DMS53 treated with DMSO at 0.1 percent for 48 hours (cell line): ENCODE data around the gene PTPN14.
"Not testable (repeated sequence)": the region's sequence is repeated elsewhere in the genome, so short reads cannot be mapped to it uniquely, and the experiment has no call there.

Experiments used
- DNase-seq: peaks from one replicate; lab custom pipeline; 2025; ENCODE audit not compliant: unreplicated experiment; lab: John Stamatoyannopoulos, UW

The PTPN14 gene

DNA sequence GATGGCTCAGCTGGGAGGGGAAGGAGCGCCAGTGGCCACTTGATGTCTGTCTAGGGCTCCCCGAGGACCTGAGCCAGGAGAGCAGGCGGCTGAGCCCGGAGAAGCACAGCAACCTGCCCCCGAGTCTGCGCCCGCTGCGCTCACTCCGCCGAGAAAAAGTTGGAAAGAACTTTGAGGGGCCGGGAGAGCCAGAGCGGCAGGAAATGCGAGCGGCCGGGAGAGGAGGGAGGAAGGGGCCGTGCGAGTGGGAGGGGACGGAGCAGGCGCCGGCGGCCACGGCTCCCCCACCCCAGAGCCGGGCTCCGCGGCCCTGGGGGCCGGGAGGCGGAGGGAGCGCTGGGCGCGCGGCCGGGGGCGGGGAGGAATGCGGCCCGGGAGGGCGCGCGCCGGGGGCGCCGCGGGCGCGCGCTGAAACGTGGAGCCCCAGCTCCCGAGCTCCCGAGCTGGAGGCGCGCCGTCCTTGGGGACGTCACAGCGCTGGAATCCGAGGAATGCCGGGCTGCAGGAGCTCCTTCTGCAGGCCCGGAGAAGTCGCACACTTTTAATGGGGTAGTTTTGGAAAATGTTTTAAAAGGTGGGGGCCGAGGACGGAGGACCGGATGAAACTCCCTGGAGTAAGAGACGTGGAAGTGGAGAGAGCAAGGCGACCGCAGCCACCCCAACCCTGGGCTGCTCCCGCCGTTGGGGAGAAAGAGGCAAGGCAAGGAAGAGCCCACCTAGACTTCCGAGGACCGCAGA, at the start of gene PTPN14:
TSS of gene PTPN14 (minus strand) at position 167 of the 738 bp plus-strand sequence. CDS start 86,799 bp downstream, outside the sequence.
- peak; percentile 80 for DNase-seq

DNA sequence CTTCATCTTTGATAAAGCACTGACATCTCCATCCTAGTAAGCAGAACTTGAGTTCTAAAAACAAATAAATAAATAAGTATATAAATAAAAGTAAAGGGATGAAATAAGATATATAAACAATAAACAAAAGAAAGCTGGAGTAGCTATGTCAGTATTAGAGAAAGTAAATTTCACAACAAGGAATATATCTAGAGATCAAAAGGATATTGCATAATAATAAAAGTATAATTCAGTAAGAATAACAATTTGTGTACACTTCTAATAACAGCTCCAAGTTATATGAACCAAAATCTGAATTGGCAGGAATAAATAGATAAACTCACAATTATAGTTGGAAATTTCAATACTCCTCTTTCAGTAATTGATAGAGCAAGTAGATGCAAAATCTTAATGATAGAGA, 41.8 kb upstream of the PTPN14 start:
- DNase-seq, result no peak

DNA sequence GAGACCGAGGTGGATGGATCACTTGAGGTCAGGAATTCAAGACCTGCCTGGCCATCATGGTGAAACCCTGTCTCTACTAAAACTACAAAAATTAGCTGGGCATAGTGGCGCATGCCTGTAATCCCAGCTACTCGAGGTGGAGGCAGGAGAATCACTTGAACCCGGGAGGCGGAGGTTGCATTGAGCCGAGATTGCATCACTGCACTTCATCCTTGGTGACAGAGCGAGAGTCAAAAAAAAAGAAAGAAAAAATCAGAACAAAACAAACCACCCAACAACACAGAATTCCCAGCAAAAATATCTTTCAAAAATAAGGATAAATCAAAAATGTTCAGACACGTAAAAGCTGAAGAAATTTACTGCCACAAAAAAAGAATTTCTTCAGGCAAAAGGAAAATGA, 40.5 kb upstream of the PTPN14 start:
- not testable (repeated sequence) for DNase-seq

DNA sequence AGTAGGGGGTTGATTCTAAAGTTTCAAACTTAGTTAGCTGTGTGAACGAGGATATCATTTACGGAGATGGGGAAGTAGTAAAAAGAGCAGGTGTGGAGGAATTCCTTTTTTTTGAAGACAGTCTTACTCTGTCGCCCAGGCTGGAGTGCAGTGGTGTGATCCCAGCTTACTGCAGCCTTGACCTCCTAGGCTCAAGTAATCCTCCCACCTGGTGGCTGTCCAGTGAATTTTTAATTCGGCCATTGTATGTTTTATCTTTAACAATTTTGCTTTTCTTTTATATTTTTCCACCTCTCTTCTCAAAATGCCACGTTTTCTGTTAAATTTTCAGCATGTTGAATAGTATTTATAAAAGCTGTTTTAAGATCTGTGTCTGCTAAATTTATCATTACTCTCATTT, 39.3 kb upstream of the PTPN14 start:
- no peak for DNase-seq

DNA sequence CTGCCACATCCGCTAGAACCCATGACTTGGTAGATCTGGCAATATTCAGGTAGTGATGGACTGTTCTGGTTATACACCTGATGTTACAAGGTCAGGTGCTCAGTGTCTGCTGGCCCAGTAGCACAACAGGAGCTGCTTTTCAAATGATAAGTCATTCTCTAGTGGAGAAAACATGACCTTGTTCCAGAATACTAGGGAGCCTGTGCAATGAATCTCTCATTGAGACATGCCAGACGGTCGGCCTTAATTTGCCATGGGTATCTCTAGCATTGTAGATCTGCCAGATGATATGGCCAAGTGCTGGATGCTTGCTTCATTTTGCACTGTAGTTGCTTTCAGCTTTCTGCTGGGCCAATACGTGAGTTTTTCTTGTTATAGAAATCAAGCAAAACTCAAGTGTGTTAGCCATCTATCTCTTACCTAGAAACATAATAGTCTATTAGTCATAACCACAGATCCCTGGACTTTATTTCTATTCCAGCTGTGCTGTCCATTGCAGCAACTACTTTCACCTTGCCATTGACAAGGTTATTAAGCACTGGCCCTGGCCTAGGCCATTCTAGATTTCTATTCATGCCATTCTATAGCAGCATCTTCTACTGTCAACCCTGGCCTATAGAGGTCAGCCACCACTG, 37.7 kb upstream of the PTPN14 start:
- no peak for DNase-seq

DNA sequence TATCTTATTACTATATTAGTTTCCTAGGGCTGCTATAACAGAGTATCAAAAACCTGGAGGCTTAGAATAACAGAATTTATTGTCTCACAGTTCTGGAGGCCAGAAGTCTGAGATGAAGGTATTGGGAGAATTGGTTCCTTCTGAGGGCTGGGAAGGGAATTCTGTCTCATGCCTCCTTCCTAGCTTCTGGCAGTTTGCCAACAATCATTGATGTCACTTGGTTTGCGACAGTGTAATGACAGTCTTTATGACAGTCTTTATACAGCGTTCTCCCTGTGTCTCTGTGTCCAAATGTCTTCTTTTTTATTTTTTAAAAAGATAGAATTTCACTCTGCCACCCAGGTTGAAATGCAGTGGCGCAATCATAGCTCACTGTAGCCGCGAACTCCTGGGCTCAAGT, 35.8 kb upstream of the PTPN14 start:
- DNase-seq, result no peak

DNA sequence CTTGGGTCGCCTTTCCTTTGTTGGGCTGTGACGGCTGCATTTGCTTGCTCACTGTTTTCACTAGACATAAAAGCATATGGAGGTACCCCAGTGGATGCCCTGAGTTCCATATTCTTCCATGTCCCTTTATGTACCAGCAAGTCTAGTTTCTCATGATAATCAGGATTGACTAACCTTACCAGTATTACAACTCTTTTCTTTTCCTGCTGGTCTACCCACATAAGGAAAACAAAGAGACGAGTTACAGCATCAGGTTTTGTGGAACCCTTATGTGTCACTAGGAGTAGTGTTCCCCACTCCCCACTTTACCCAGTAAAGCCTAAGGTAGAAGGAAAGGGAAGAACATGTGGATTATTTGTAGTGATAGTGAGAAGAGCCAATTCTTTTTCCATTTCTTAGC, 35.2 kb upstream of the PTPN14 start:
- no peak for DNase-seq

DNA sequence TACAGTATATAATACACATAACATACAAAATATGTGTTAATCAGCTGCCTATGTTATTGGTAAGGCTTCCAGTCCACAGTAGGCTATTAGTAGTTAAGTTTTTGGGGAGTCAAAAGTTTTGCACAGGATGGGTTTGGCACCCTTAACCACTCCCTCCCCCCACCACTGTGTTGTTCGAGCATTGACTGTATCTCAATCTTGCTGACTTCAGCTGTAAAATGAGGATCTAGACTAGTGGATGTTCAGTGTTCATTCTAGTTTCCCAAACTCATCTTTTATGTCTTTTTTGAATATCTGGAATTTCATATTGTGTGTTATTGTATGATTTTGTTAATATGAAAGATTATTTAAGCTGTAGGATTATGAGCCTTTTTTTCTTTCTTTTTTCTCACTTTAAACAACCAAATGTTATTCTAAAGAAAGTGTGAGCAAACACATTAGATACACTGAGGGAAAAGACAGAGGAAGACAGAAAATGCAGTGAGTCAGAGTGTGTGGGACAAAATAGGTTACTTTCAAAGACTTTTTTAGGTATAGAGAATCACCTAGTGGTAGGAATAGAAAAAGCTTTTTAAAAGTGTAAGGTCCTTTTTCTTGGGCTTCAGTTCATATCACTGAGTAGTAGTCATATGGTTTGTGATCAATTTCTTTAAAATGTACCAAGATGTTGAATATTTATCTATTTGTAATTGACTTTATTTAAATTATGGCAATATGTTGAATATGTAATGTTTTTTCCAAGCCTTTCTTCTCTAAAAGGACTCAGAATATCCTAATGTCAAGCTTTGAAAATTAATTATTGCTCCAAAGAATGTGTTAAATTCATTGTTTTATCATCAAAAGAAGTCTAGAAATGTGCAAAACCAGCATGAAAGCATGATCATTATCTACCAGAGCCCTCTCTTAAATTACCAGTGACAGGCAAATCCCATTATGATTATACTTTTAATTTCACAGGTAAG, 33.7 kb upstream of the PTPN14 start:
- peak; percentile 82 for DNase-seq

DNA sequence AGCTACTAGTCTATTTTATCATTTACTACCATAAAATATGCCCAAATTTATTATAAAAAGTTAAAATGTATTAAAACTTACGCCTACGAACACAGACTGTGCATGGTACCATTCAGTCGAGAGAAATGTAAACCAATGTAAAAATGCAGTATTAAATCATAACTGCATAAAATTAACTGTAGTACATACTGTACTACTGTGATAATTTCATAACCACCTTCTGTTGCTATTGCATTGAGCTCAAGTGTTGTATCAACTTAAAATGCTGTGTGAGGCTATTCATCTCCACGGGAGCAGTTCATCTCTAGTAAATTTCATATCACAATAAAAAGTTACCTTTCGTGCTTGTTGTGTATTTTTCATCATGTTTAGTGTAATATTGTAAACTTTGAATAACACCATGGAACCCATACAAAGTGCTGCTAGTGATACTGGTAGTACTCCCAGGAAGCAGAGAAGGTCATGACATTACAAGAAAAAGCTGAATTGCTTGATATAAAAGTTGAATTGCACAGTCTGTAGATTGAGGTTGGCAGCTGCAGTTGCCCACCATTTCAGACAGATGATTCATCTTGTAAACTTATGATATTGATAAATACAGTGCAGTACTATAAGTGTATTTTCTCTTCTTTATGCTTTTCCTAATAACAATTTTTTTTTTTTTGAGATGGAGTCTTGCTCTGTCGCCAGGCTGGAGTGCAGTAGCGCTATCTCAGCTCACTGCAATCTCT, 32.6 kb upstream of the PTPN14 start:
- no peak for DNase-seq

DNA sequence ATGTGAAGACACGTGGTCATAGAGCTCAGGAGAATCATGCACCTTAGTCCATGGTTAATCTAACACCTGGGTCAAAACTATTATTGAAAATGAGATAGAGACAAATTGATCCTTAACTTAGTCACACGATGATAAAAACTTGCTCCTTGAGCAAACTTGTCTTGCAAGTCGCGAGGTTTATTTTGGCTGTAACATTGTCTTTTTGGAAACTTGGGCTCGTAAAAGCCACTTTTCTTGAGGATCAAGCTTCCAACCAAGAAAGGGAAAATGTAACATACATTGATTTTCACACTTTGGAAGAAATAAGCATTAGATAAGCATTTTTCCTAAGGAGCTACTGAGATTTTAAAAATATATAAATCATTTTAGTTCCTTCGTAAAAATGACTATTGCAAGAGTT, 31.7 kb upstream of the PTPN14 start:
- no peak for DNase-seq

DNA sequence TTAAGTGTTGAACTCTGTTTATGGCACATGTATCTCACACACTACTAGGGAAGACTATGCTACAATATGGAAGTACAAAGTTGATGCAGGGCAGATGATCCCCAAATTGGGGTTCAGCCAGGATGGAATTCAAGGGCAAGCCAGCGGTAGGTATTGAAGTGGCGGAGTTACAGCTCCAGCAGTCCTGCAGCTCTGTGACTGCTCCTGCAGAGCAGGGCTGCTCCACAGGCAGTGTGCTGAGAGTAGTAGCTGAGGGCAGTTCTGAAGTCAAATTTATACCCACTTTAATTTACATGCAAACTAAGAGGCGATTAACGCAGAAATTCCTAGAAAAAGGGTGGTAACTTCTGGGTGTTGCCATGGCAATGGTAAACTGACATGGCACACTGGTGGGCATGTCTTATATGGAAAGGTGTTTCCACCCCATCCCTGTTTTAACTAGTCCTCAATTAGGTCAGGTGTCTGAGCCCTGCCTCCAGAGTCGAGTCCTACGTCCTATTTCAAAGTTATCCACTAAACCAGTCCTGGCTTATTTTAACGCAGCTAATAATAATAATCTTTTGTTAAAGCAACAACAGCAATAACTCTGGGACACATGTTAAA, 31.0 kb upstream of the PTPN14 start:
- no peak for DNase-seq

DNA sequence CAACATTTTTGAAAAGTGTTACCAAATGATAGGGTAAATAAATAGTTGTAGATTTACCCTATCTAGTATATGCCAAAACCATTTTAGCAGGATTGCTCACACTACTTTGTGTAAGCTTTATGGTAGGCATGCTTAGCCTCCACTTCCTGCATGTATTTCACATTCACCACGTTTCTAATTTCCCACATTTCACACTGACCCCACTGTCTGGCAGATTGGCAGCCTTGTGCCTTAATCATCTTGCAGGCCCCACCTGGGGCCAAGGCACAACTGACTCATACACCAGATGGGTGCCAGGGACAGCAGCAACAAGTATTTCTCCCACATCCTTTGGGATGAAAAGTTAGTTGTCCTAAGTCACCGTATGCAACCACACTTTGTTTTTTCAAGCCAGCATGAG, 30.4 kb upstream of the PTPN14 start:
- no peak for DNase-seq

DNA sequence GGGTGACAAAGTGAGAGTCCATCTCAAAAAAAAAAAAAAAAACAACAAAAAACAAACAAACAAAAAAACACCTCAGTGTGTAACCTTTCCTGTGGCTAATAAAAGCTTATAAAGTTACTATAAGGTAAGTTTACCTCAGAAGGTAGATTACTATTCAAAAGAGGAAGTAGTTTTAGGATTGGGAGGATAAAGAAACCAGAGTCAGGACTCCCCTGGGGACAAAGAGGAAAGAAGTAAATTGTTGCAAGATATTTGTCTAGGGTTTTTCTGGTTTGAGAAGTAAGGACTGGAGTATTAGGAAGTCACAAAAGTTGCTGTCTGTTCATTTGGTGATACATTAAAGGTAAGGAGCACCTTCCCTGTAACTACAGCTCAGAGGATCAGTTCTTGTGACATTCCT, 27.8 kb upstream of the PTPN14 start:
- DNase-seq, result no peak

DNA sequence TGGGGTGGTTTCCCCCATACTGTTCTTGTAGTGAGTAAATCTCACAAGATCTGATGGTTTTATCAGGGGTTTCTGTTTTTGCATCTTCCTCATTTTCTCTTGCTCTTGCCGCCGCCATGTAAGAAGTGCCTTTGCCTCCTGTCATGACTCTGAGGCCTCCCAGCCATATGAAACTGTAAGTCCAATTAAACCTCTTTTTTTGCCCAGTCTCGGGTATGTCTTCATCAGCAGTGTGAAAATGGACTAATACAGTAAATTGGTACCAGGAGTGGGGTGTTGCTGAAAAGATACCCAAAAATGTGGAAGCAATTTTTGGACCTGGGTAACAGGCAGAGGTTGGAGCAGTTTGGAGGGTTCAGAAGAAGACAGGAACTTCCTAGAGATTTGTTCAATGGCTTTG, 24.7 kb upstream of the PTPN14 start:
- DNase-seq, result not testable (repeated sequence)

DNA sequence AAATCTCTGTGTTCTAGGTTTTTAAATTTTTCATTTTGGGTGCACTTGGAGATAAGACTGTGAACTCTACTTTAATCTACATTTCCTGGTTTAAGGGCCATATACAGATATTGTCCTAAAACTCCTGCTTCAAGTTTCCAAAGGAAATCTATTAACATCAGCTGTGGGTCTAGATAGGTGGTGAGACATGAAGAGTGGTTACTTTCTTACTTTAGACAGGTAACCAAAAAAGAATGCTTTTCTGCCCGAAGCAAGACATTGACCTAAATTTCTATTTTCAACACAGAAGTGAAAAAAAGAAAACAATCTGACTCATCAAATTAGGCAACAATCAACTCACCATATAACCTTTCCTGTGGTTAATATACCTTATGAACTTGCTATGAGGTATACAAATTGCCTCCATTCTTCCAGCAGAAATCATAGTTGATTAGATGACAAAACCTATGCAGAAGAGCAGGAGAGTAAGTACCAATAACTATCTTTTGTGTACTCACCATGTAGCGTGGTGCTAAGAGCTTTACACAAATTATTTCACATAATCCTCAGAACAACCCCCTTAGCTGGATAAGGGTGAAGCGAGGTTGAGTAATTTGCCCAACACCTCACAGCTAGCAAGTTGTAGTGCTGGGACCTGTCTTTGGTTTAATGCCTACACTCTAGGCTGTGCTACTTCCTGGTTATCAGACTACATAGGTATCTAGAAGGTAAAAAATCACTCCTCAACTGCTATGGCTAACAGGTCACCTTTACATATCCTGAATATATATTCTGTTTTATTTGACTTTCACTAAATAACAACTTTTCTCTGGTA, 23.4 kb upstream of the PTPN14 start:
- no peak for DNase-seq

DNA sequence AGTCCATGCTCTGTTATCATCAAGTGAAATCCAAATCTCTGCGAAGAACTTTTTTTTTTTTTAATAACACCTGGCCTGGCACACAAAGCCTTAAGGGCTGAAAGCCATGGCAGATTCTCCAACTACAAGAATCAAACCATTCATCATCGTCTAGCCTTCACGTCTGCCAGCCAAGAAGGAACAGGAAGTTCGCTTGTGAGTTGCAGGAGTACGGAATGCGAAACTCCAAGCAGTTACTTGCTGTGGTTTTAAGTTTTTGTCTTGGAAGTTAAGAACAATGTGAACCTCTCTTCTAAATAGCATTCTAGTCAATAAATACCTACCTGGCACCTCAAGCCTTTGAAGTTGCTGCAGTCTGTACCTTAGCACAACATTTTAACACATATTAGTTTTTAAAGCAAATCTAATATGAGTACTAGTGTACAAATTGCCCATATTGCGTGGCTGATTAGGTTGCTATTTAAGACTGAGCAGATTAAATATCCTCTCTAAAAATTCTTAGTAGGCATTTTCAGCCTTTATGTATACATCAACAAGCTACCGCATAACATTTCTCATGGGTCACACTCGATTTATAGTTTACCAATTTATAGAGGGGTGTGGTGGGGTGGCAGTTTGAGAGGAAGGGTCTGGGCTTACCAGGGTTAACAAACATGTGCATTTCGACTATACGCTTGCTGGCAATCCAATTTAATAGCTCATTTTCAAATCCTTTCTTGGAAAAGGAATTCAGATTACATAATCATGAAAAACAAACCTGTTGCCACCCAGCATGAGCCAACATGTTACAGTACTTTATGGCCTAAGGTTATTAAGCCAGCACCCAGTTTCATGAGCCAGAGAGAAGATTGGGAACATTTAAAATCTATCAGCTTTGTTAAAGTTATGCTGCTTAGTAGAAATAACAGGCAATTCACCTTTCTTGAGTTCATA, 22.2 kb upstream of the PTPN14 start:
- DNase-seq, result no peak

DNA sequence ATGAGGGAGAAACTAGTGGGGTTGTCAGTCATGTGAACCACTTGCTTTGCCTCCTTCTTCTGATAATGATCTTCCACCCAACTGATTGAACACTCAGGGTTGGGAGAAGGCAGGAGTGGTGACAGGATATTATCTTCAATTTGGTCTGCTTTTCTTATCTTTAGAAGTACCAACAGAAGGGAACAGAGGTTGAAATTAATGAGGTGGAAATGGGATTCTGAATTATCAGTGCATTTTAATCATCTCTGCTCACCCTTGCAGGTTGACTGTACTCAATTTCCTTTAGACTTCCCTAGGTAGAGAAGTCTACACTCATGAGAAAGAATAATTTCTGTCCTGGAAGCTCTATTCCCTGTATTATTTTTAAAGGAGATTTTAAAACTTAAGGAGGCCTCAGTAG, 19.9 kb upstream of the PTPN14 start:
- no peak for DNase-seq

DNA sequence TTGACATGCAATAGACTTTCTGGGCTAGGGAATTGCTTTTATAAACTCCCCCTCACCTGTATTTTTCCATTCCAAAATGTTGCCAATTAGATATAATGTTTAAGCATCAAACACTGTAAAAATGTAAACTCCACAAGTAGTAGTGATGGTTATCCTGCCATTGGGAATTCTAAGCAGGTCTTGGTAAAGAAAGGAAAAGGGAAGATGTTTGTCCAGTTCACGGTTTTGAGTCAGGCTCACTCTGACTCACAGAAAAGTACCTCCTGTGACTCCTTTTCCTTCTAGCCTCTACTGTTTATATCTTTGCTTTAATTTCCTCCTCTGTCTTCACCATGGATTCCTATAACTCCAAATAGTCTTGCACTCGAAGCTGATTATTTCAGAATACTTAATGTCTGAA, 19.0 kb upstream of the PTPN14 start:
- no peak for DNase-seq
